ENCODE measurements around the gene PPP1R36. TPM values are rescaled to one million over a fixed set of nuclear protein-coding genes. Genes with fewer than 3 reads are reported as not detected.
A peak's percentile ranks its signal among the peaks of the same experiment; 100 is the strongest.

PPP1R36 gene
- total RNA-seq, 4 donors from 2014 or later = 0.34 to 0.83 (median 0.71) TPM; not detected in 1

DNA sequence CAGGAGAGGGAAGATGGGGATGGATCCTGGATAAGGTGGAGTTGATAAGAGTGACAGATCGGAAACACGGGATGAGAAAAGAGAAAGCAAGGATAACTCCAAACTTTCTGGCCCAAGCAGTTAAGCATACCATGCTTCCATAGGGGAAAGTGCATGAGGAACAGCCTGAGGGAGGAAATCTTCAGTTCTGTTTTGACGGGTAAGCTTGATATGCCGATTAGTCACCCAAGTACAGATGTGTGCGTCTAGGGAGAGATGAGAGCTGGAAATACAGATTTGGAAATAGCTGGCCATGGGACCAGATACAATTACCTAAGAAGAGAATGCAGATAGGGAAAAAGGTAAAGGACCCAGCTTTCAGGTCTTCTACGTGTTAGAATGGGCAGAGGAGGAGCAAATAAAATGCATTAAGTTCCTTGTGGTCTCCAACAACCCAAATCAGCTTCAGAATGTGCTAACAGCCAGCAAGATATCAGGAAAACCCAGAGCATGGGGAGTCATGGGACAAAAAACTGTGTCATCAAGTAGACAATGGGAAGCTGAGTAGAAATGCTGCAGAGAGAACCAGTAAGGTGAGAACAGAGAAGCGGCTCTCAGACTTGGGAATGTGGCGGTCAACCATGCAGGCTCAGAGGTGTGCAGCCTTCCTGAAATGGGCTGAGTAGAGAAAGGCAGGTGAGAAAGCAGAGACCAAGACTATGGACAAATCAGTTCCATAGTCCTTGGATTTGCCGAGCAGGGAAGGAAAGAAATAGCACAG lies 56.3 kb downstream of the PPP1R36 start:
- 94% methylated on average over 9 of the region's 9 CpGs for WGBS

DNA sequence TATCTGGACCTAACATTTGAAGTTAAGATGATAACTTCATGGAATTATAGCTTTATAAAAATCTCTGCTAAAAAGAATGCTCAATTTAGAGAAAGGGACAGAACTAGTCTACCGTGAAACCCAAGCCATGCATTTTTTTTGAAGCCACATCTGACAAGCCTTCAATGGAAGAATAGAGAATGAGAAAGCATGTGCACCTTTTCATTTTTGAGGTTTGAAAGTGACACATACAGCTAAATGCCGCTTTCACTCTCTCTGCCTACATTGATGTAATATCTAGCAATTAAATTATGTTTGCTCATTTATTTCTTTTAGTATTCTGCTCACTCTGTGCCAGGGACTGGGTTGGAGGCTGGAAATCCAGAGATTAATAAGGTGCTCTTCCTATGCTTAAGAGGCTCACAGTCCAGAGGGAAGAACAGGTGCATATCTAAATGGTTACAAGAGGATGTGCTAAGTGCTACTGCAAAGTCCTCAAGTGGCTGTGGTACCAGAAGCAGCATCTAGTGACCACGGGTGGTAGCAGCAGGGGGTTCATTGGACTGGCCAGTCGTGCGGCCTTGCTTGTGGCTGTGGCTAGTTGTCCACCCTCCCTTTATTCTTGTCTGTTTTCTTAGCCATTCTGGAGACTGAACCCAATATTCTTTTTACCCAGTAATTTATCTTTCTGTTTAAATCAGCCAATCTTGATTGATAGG lies 60.4 kb downstream of the PPP1R36 start:
- intact Hi-C loops (cut with DNase I) = no loop called here

More for the DNA sequence above, 56.3 kb downstream of the PPP1R36 start:
- intact Hi-C loops (cut with DNase I) = no loop called here
- no peak for DNase-seq (ENCODE audit: extremely low spot score)
- no peak overlapping the region for H3K27ac ChIP-seq (replicated peaks in 1 of 4)
- no peaks in the 10 kb centered on the region for H3K9me3 ChIP-seq
- H3K27me3 ChIP-seq = no peaks in the 10 kb centered on the region
- TF ChIP-seq, protein P1, sequence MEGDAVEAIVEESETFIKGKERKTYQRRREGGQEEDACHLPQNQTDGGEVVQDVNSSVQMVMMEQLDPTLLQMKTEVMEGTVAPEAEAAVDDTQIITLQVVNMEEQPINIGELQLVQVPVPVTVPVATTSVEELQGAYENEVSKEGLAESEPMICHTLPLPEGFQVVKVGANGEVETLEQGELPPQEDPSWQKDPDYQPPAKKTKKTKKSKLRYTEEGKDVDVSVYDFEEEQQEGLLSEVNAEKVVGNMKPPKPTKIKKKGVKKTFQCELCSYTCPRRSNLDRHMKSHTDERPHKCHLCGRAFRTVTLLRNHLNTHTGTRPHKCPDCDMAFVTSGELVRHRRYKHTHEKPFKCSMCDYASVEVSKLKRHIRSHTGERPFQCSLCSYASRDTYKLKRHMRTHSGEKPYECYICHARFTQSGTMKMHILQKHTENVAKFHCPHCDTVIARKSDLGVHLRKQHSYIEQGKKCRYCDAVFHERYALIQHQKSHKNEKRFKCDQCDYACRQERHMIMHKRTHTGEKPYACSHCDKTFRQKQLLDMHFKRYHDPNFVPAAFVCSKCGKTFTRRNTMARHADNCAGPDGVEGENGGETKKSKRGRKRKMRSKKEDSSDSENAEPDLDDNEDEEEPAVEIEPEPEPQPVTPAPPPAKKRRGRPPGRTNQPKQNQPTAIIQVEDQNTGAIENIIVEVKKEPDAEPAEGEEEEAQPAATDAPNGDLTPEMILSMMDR (IDR thresholded peaks at IDR 0.05) = no peak
- TF ChIP-seq POLR2AphosphoS5 (IDR thresholded peaks at IDR 0.05) (no peak), EP300 (IDR thresholded peaks at IDR 0.05) (no peak), POLR2A (IDR thresholded peaks at IDR 0.05; ENCODE audit: low read depth) (no peak)
- H3K36me3 ChIP-seq = no peaks in the 10 kb centered on the region
- no peak overlapping the region for H3K4me3 ChIP-seq
- peaks cover 1 to 20% (median 12%) of the 10 kb centered on the region in 4 donors for H3K4me1 ChIP-seq

DNA sequence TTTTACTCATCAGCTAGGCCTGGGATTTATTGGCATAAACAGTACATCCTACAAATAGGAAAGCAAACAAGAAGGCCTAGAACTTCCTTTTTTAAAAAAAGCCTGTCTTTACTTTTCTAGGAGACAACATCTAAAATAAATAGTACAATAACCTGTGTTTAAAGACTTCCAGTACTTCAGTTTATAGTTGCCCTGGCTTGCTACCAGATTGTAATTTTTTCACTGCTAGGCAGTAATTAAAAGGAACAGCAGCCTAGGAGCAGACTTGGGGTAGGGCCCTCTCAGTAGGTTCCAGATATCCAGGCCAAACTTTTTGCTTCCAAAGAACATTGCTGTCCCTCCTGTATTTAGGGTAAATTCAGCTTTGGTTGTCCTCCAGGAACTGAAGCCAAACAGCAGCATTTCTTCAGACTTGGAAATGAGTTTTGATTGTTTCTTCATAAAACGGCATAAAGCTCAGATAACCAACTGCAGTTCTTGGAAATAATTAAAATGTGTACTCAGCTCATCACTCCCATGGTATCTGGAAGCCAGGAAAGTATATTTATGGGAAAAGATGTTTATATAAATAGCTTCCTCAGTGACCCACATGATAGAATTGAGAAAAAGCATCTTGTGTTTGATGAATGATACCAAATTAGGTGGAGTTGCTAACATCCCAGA lies 61.7 kb downstream of the PPP1R36 start:
- H3K27me3 ChIP-seq = no peaks in the 10 kb centered on the region
- H3K4me3 ChIP-seq = no peak overlapping the region
- no peaks in the 10 kb centered on the region for H3K36me3 ChIP-seq
- peak overlapping the region; percentile 73 to 83 (median 79) for H3K27ac ChIP-seq (replicated peaks in 1 of 4)
- TF ChIP-seq POLR2AphosphoS5 (IDR thresholded peaks at IDR 0.05) = no peak
- no peak for TF ChIP-seq POLR2A (IDR thresholded peaks at IDR 0.05; ENCODE audit: low read depth)
- TF ChIP-seq, protein P1 (IDR thresholded peaks at IDR 0.05) = no peak
- no peak for TF ChIP-seq EP300 (IDR thresholded peaks at IDR 0.05)
- H3K9me3 ChIP-seq = no peaks in the 10 kb centered on the region
- intact Hi-C loops (cut with DNase I) = no loop called here
- peaks cover 18 to 55% (median 53%) of the 10 kb centered on the region in 4 donors for H3K4me1 ChIP-seq
- no peak for DNase-seq (ENCODE audit: extremely low spot score)
- WGBS = 52% methylated on average over 1 of the region's 1 CpG

More for the DNA sequence above, 60.4 kb downstream of the PPP1R36 start:
- no peaks in the 10 kb centered on the region for H3K27me3 ChIP-seq
- peaks cover 18 to 53% (median 51%) of the 10 kb centered on the region in 4 donors for H3K4me1 ChIP-seq
- no peaks in the 10 kb centered on the region for H3K9me3 ChIP-seq
- H3K36me3 ChIP-seq = no peaks in the 10 kb centered on the region
- H3K4me3 ChIP-seq = no peak overlapping the region
- DNase-seq (ENCODE audit: extremely low spot score) = no peak
- TF ChIP-seq, protein P1 (IDR thresholded peaks at IDR 0.05) = no peak
- no peak for TF ChIP-seq POLR2AphosphoS5 (IDR thresholded peaks at IDR 0.05)
- no peak for TF ChIP-seq POLR2A (IDR thresholded peaks at IDR 0.05; ENCODE audit: low read depth)
- no peak for TF ChIP-seq EP300 (IDR thresholded peaks at IDR 0.05)
- 86% methylated on average over 5 of the region's 5 CpGs for WGBS
- H3K27ac ChIP-seq (replicated peaks in 1 of 4) = peak overlapping the region; percentile 73 to 83 (median 79)

DNA sequence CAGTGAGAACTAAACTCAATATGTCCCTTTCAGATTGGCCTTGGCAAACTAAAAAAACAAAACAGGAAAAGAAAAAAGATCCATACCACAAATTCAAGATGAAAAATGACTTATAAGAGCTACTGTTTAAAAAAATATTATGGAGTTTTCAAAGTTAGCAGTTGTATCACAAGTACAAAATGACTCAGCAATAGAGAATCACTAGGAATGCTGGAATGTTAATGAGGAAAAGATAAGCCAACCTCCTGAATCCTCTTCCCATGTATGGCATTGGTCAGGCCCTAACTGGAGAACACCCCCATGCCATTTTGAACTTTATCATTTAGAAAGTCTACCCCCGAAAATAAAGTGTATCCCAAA lies 62.2 kb downstream of the PPP1R36 start:
- H3K36me3 ChIP-seq = no peaks in the 10 kb centered on the region
- no peak for DNase-seq (ENCODE audit: extremely low spot score)
- TF ChIP-seq, protein P1 (IDR thresholded peaks at IDR 0.05) = no peak
- peak in 1 of 2 donors; percentile 37 for TF ChIP-seq POLR2AphosphoS5 (IDR thresholded peaks at IDR 0.05)
- no peak for TF ChIP-seq POLR2A (IDR thresholded peaks at IDR 0.05; ENCODE audit: low read depth)
- no peak for TF ChIP-seq EP300 (IDR thresholded peaks at IDR 0.05)
- WGBS = 53% methylated on average over 1 of the region's 1 CpG
- no peaks in the 10 kb centered on the region for H3K9me3 ChIP-seq
- H3K4me3 ChIP-seq = no peak overlapping the region
- intact Hi-C loops (cut with DNase I) = no loop called here
- peaks cover 18 to 55% (median 53%) of the 10 kb centered on the region in 4 donors for H3K4me1 ChIP-seq
- no peaks in the 10 kb centered on the region for H3K27me3 ChIP-seq
- peak overlapping the region; percentile 73 to 83 (median 79) for H3K27ac ChIP-seq (replicated peaks in 1 of 4)

Measured in esophagus muscularis mucosa (tissue), 4 donors.